GM19452 (cell line): ENCODE measurements around the gene MAPKBP1.
"Not testable (repeated sequence)": the region's sequence is repeated elsewhere in the genome, so short reads cannot be mapped to it uniquely, and the experiment has no call there.

Experiments used
- ATAC-seq: cut with Tn5 transposase; IDR thresholded peaks from one replicate; pipeline ENCODE4 v1.9.1; 2021; ENCODE audit not compliant: unreplicated experiment

The MAPKBP1 gene

DNA sequence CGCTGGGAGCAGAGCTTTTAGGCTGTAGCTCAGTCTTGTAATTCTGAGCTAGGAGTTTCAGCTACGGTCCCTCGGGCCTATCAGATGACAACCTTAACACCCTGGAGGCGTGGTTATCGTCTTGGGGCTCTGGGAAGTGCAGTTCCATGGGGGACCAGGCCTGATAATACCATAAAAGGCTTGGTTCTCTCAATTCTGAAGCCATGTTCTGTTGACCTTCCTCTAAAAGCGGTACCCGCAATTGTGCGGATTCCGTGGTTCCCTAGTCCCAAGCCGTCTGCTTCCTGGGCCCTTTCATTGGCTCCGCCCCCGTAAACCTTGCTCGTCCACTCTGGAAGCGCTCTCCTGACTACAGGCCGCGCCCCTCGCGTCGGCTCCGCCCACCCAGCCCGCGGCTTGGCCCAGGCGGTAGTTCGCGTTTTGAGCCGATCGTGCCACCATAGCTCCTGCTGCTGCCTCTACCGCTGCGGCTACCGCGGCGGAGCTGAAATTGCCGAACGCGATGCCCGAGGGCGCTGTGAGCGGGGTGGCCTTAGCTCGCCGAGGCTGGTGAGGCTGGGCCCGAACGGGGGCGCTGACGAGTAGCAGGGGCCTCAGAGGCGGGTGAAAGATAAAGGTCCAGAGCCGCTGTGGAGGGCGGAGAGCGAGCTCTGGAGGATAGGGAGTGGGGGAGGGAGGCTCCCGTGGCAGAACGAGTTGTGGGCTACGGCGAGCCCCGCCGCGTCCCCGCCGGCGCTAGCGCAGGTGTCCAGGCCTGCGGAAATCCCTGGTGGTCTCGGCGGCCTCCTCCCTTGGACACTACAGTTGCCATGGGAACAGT lies at the start of gene MAPKBP1:
MAPKBP1 (plus strand) TSS at position 423 of the 820 bp plus-strand sequence. CDS start 792 bp downstream, outside the sequence.
- peak; percentile 83 for ATAC-seq

DNA sequence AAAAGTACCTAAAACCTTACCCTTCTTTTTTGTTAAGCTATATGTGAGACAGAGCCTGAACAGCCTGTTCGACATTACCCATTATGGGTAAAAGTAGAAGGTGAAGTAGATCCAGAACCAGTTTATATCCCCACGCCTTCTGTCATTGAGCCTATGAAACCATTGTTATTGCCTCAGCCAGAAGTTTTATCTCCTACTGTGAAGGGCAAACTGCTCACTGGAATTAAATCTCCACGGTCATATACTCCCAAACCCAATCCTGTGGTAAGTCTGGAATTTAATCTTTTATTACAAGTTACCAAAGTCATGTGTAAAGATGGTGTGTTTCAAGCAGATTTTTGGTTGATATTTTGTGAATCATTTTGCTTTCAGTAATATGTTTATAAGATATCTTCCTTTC lies 47.1 kb upstream of the MAPKBP1 start:
- no peak for ATAC-seq

DNA sequence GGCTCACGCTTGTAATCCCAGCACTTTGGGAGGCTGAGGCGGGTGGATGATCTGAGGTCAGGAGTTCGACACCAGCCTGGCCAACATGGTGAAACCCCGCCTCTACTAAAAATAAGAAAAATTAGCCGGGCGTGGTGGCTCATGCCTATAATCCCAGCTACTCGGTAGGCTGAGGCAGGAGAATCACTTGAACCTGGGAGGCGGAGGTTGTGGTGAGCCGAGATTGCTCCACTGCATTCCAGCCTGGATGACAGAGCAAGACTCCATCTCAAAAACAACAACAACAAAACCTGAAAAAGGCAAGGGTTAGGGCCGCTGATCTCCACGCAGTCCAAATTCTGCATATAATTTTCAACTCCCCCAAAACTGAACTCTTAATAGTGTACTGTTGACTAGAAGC lies 46.2 kb upstream of the MAPKBP1 start:
- not testable (repeated sequence) for ATAC-seq

DNA sequence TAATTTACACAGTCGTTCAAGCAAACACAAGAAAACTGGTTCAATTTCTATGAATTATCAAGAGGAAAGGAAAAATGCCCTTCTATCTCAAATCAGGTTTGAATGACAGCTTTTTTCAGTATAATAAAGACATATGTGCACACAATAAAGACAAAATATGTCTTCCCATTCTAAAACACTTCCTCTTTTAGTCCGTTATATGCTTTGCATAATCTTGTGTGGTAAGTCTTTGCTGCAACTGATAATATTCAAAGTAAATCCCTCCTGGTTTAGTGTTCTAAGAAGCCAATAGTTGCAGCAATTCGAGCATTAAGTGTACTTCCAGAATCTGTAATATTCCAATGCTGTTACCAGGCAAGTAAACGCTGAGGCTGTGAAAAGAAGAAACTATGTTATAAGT lies 43.7 kb upstream of the MAPKBP1 start:
- ATAC-seq, result no peak

DNA sequence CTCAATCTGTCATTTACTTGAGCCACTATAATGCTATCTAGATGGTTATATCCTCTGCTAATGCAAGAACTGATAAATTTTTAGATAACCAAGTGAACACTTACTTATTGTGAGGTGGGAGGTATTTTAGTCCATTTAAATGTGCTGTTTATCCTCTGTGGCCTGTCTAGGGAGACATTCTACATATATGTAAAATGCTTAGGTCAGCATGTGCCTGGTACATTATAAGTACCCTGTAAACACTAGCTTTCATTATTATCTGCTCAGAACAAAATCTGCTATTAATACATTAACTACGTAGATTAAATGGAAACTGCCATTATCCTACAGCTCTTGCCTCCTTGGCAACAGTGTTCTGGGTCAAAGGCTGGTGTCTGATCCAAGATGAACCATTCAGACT lies 41.8 kb upstream of the MAPKBP1 start:
- ATAC-seq, result no peak

- ATAC-seq, result no peak
Observed at GRCh38 chr15:41734079-41734478, 40.2 kb upstream of the MAPKBP1 start.

DNA sequence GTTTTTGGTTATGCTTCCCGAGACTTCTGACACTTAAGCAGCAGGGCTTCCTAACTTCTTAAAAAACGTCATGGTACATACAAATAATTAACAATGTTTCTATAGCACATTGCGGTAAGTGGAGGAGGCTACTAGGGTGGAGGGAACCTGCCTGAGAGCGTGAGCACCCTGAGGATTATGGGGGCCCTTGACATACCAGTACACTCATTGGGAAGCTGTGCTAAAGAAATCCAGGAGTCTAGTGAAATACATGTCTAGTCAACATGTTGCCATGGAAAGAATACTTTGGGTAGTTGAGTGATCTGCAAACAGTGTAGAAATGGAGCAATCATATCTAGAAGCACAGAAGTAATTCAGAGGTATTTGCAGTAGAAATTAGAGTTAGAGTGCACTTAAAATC lies 39.2 kb upstream of the MAPKBP1 start:
- ATAC-seq, result no peak

DNA sequence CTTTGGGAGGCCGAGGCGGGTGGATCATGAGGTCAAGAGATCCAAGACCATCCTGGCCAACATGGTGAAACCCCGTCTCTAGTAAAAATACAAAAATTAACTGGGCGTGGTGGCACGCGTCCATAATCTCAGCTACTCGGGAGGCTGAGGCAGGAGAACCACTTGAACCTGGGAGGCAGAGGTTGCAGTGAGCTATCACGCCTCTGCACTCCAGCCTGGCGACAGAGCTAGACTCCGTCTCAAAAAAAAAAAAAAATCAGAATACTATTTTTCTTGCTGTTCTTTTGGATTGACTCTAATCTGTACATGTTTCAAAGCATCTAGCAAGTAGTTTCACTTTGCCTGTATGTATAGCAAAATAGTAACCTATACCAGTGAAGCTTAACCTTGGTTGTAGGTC lies 38.8 kb upstream of the MAPKBP1 start:
- ATAC-seq, result not testable (repeated sequence)

GRCh38 chr15:41746802-41747201 lies 27.5 kb upstream of the MAPKBP1 start:
- no peak for ATAC-seq

DNA sequence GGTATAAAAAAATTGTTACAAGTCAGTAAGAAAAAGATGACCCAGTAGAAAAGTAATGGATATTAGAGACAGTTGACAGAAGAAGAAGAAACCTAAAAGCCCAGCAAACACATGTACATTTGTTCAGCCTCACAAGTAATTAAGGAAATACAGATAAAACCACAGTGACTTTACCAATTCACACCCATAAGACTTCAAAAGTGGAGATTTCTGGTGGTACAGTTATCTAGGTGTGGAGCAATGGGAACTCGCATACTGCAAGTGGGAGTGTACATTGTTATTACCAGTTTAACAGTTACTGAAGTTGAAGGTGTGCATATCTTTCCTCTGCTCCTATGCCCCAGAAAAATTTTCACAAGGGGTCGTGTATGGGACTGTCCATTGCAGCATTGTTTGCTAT lies 18.1 kb upstream of the MAPKBP1 start:
- no peak for ATAC-seq

GRCh38 chr15:41772720-41773331 lies 1.5 kb upstream of the MAPKBP1 start:
- ATAC-seq, result no peak

DNA sequence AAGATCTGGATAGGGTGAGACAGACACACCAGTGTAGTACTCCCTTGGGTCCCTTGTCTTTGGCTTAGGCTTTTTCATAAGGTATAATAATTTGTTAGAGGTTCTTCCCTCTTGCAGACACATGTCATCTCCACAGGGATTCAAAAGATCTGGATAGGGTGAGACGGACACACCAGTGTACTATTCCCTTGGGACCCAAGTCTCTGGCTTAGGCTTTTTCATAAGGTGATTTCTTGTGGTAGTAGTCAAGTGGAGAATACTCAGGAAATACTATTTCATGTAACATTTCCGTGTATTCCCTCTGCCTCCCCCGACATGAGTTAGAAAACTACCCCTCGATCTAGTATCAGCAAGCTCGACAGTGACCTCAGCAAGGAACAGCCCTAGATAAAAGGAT lies 954 bp upstream of the MAPKBP1 start:
- no peak for ATAC-seq

- no peak for ATAC-seq
Observed at GRCh38 chr15:41773729-41774061, 589 bp upstream of the MAPKBP1 start.

- ATAC-seq, result no peak
Observed at GRCh38 chr15:41774882-41775417, 666 bp downstream of the MAPKBP1 start.

- ATAC-seq, result no peak
Observed at GRCh38 chr15:41775651-41776050, 1.4 kb downstream of the MAPKBP1 start.

- no peak for ATAC-seq
Observed at GRCh38 chr15:41777421-41777973, 3.2 kb downstream of the MAPKBP1 start.

DNA sequence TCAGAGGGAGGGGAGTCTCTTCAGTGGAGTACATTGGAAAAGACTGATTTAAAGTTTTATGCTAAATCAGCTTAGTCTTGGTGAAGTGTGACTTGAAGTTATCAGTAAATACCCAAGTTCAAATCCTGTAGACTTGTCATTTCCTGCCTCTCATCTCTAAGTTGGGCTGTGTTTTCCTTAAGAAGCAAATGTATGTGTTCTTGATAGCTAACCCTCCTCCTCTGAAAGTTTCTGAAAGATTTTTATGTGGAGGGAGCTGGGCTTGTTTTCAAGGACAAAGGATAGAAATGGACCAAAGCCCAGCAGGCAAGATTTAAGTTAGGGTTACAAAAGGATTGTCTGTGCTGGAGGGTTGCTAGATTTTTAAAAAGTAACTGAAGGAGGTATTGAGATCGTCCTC lies 4.2 kb downstream of the MAPKBP1 start:
- no peak for ATAC-seq

DNA sequence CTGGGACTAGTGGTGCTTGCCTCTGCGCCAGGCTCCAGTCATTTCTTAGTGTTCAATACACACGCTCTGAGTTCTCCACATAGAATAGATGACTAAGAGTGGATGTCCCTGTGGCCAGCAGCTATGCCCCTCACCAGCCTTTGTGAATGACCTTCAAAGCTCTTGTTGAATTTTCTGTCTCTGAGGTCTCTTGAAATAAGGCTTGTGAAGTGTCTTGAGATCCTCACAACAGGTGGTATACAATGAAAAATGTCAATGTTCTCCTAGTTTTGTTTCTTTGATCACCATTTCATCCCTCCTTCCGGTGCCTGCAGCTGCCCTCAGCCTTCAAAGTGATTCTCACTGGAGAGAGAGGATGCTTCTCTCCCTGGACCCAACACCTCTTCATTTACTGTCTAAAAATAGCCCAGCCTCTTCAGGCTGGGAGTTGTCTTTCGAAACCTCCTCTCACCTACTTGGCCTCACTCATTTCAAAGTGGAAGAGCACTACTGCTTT lies 5.4 kb downstream of the MAPKBP1 start:
- ATAC-seq, result no peak

DNA sequence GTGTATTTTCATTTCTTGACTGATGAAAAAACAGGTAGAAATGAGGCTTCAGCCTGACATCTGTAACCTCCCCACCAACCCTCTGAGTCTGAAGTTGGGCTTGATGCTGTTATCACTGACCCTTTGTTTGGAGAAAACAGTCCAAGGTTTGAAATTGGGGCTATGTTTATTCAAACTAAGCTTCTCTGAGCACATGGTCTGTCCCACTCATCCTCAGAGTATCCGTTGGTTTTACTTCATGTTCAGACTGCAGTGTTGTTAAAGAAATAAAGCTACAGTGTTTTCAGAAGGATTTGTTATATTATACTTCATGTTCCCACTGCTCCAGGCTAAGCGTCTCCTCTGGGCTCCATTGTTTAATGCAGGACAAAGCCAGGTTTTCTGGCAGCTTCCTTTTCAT lies 6.0 kb downstream of the MAPKBP1 start:
- no peak for ATAC-seq

GRCh38 chr15:41780727-41781126 lies 6.4 kb downstream of the MAPKBP1 start:
- ATAC-seq, result no peak

DNA sequence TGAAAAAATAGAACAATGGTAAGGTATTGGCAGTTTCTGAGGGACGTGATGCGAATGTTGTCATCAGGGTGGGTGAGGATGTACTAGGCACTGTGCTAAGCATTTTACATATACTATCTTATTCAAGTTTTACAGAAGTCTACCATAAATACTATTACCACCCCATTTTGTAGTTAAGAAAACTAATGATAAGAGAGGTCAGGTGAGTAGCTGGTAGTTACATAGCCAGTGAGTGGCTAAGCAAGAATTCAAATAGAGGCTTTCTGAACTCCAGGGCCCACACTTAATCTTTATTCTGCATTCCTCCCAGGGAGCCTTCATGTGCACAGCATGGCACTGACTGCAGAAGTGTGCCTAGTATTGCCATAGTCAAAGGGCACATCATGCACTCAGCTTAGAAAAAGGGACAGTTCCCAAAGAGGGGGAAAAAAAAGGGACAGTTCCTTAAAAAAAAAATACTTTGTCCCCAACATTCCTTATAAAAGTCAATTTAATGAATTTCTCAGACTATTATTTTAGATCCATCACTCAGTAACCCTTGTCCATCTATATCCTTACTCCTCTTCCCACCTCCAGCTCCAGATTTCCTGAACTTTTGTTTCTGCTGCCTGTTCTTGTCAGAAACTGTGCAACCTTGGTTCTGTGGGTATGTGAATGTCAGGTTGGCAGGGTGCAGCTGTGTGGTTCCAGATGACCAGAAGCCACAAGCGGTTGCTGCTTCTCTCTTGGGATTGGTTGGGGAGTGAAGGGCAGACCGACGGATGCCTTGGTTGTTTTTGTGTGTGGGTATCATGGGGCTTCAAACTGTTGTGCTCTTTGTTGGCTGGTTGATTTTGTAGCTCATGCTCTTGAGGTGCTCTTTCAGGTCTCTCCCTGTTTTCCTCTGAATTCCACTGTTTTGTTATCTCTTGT lies 8.3 kb downstream of the MAPKBP1 start:
- ATAC-seq, result no peak
